HepG2 (cell line): ENCODE measurements around the gene PPP1CA. TPM values are rescaled to one million over a fixed set of nuclear protein-coding genes. Genes with fewer than 3 reads are reported as not detected.
A peak's percentile ranks its signal among the peaks of the same experiment; 100 is the strongest.

ENCODE experiments used
- ARHGAP35 ChIP-seq: sonication (generic); formaldehyde crosslinking; IDR thresholded peaks from 2 replicates; pipeline ENCODE4 v1.9.0; 2022; ENCODE audit warnings: mild to moderate bottlenecking, inconsistent platforms, moderate library complexity, missing genetic modification reagents, borderline replicate concordance
- ATM ChIP-seq: fragments of 450-650 bp; IDR thresholded peaks from 2 replicates; pipeline ENCODE4 v1.7.1; 2017; ENCODE audit warnings: mild to moderate bottlenecking, borderline replicate concordance
- CREB1 ChIP-seq, 2 experiments: fragments of 450-650 bp in 1 of 2; IDR thresholded peaks; 2 replicates each; pipeline ENCODE4 v1.6.1; 2016 to 2017; ENCODE audit warnings: control low read depth in 1 of 2, mild to moderate bottlenecking in 1 of 2, missing compliant biosample characterization in 1 of 2, missing genetic modification characterization in 1 of 2
- JUND ChIP-seq: sonication (generic); formaldehyde crosslinking; IDR thresholded peaks from 2 replicates; pipeline ENCODE4 v1.8.0; 2022; ENCODE audit warnings: mild to moderate bottlenecking, missing genetic modification reagents
- KDM5B ChIP-seq: sonication (generic); formaldehyde crosslinking; IDR thresholded peaks from 2 replicates; pipeline ENCODE4 v1.4.0; 2020; ENCODE audit warnings: missing genetic modification reagents, mild to moderate bottlenecking, borderline replicate concordance
- MAZ ChIP-seq, 2 experiments: sonication (generic) in 1 of 2; formaldehyde crosslinking in 1 of 2; IDR thresholded peaks; 2 replicates each; pipeline versions ENCODE4 v1.5.0 to v1.6.1; 2012 to 2020; ENCODE audit warnings: low read depth in 2 of 2, mild to moderate bottlenecking in 2 of 2, borderline replicate concordance in 1 of 2, improper control_type of control experiment in 1 of 2, low read length in 1 of 2, missing genetic modification reagents in 1 of 2, moderate library complexity in 1 of 2
- MEIS2 ChIP-seq: sonication (generic); formaldehyde crosslinking; IDR thresholded peaks from 2 replicates; pipeline ENCODE4 v1.9.0; 2021; ENCODE audit warnings: mild to moderate bottlenecking, missing genetic modification reagents
- NRL ChIP-seq: sonication (generic); formaldehyde crosslinking; IDR thresholded peaks from 2 replicates; pipeline ENCODE4 v1.5.0; 2020; ENCODE audit warnings: missing genetic modification reagents, mild to moderate bottlenecking, moderate library complexity, borderline replicate concordance
- ZNF431 ChIP-seq: sonication (generic); formaldehyde crosslinking; IDR thresholded peaks from 2 replicates; pipeline ENCODE4 v1.9.0; 2022; ENCODE audit warnings: missing genetic modification reagents, low read depth, mild to moderate bottlenecking, borderline replicate concordance
- polyA plus RNA-seq, 8 experiments: library from polyadenylated mRNA; depleted of rRNA in 3 of 8; stranded (reverse) in 7 of 8; unstranded in 1 of 8; fragments of >200 nt; fragmentation: Illumina TruSeq in 4 of 8; extraction: Trizol in 4 of 8; gene quantifications; 2 replicates each; pipeline versions ENCODE4 v1.2.1 to v1.2.3, GENCODE V29; 2011 to 2016; ENCODE audit warnings: low read depth in 4 of 8, missing spikeins in 1 of 8, mixed read lengths in 1 of 8; ENCODE audit not compliant: insufficient read depth in 1 of 8
- total RNA-seq, 5 experiments: library from RNA; depleted of rRNA; stranded (reverse); fragments of >200 nt; fragmentation: Illumina TruSeq; extraction: Trizol; gene quantifications; 2 replicates each; pipeline ENCODE4 v1.2.3, GENCODE V29; 2016; ENCODE audit warnings: low read depth in 1 of 5
- TF ChIP-seq, protein P1 (sequence below), 2 experiments: sonication (generic) in 1 of 2; formaldehyde crosslinking in 1 of 2; IDR thresholded peaks; 2 replicates each; pipeline versions ENCODE4 v1.4.0 to v1.6.1; 2018 to 2020; ENCODE audit warnings: missing genetic modification reagents in 2 of 2, borderline replicate concordance in 1 of 2, low read depth in 1 of 2, mild to moderate bottlenecking in 1 of 2, missing biosample characterization in 1 of 2
- TF ChIP-seq, protein P2 (sequence below): IDR thresholded peaks from 2 replicates; pipeline ENCODE4 v1.6.1; 2016; ENCODE audit warnings: mild to moderate bottlenecking
- TF ChIP-seq, protein P3 (sequence below), 2 experiments: sonication (generic) in 1 of 2; formaldehyde crosslinking in 1 of 2; IDR thresholded peaks; 2 replicates each; pipeline versions ENCODE4 v1.6.1 to v1.9.0; 2014 to 2022; ENCODE audit warnings: antibody characterized with exemption in 1 of 2, borderline replicate concordance in 1 of 2, inconsistent platforms in 1 of 2, low read depth in 1 of 2, missing genetic modification reagents in 1 of 2
- TF ChIP-seq, protein P4 (sequence below): sonication (generic); formaldehyde crosslinking; IDR thresholded peaks from 2 replicates; pipeline ENCODE4 v1.4.0; 2020; ENCODE audit warnings: missing genetic modification reagents

Gene PPP1CA
- total and polyA plus RNA-seq, 2 of the 13 experiments (the other 11 are each of a cell fraction or from before 2014, with no cell fraction given) = 149 to 170 TPM

DNA sequence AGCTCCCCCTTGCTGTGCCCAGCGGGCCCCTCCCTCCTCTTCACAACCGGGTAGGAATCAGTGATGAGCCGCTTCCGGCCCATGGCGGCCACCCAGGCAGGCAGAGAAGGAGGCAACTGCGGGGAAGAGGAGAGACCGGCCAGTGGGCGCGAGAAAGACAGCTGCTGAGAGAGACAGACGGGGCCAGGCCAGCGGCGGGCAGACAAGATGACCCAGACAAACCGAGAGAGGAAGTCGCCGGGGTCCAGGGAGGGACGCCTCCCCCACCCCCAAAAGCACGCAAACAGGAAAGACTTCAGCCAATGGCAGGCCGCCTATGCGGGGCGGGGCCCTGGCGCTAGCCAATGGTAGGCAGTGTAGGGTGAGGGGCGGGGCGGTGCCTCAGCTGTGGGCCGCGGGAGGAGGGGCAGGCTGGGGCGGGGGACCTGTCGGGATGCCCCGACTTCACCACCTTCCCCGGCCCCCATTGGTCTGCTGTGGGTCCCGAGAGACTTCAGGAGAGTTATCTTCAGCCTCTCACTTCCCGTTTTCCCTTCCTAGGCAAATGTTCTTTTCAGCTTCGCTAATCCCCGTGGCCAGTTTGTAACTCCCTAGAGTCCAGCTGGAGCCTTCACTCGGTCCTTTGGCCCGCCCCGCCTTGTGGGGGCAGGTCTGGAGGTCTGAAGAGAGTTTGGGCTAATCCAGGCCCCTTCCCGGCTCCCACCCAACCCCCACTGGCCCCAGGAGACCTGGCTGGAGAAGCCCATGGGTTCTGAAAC lies 48.2 kb downstream of the PPP1CA start, which contains the start of gene POLD4 (continued):
- TF ChIP-seq ZNF431 (CRISPR knock-in tag) = no peak
- peak; percentile 72; the same call in 1 of the 2 replicates for TF ChIP-seq MAZ (IDR thresholded peaks at IDR 0.05; ENCODE audit: borderline replicate concordance, low read depth, low read length)
- no peak for TF ChIP-seq MAZ (CRISPR knock-in tag; IDR thresholded peaks at IDR 0.05; ENCODE audit: low read depth)
- peak; percentile 49; the same call in 1 of the 2 replicates for TF ChIP-seq CREB1 (IDR thresholded peaks at IDR 0.05)
- 0 out of 2 replicates have a peak, but pooled peaks have one; percentile 34 for TF ChIP-seq CREB1 (CRISPR knock-in tag; IDR thresholded peaks at IDR 0.05)
- 0 out of 2 replicates have a peak, but pooled peaks have one; percentile 64 for TF ChIP-seq MEIS2
- TF ChIP-seq KDM5B (CRISPR knock-in tag) = peak; percentile 73; the same call in 1 of the 2 replicates
- TF ChIP-seq, protein P1, sequence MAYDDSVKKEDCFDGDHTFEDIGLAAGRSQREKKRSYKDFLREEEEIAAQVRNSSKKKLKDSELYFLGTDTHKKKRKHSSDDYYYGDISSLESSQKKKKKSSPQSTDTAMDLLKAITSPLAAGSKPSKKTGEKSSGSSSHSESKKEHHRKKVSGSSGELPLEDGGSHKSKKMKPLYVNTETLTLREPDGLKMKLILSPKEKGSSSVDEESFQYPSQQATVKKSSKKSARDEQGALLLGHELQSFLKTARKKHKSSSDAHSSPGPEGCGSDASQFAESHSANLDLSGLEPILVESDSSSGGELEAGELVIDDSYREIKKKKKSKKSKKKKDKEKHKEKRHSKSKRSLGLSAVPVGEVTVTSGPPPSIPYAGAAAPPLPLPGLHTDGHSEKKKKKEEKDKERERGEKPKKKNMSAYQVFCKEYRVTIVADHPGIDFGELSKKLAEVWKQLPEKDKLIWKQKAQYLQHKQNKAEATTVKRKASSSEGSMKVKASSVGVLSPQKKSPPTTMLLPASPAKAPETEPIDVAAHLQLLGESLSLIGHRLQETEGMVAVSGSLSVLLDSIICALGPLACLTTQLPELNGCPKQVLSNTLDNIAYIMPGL (CRISPR knock-in tag; IDR thresholded peaks at IDR 0.05; ENCODE audit: borderline replicate concordance in 1 of 2, low read depth in 1 of 2) = peak in 1 of 2 experiments; percentile 28; a peak in 1 of 4 replicates
- TF ChIP-seq NRL (CRISPR knock-in tag) = no peak
- TF ChIP-seq ARHGAP35 (CRISPR knock-in tag) = peak; percentile 52; the same call in 1 of the 2 replicates
- TF ChIP-seq, protein P2, sequence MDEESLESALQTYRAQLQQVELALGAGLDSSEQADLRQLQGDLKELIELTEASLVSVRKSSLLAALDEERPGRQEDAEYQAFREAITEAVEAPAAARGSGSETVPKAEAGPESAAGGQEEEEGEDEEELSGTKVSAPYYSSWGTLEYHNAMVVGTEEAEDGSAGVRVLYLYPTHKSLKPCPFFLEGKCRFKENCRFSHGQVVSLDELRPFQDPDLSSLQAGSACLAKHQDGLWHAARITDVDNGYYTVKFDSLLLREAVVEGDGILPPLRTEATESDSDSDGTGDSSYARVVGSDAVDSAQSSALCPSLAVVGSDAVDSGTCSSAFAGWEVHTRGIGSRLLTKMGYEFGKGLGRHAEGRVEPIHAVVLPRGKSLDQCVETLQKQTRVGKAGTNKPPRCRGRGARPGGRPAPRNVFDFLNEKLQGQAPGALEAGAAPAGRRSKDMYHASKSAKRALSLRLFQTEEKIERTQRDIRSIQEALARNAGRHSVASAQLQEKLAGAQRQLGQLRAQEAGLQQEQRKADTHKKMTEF (CRISPR knock-in tag) = peak; percentile 22; the same call in 1 of the 2 replicates
- TF ChIP-seq JUND (CRISPR knock-in tag) = no peak
- TF ChIP-seq, protein P3, sequence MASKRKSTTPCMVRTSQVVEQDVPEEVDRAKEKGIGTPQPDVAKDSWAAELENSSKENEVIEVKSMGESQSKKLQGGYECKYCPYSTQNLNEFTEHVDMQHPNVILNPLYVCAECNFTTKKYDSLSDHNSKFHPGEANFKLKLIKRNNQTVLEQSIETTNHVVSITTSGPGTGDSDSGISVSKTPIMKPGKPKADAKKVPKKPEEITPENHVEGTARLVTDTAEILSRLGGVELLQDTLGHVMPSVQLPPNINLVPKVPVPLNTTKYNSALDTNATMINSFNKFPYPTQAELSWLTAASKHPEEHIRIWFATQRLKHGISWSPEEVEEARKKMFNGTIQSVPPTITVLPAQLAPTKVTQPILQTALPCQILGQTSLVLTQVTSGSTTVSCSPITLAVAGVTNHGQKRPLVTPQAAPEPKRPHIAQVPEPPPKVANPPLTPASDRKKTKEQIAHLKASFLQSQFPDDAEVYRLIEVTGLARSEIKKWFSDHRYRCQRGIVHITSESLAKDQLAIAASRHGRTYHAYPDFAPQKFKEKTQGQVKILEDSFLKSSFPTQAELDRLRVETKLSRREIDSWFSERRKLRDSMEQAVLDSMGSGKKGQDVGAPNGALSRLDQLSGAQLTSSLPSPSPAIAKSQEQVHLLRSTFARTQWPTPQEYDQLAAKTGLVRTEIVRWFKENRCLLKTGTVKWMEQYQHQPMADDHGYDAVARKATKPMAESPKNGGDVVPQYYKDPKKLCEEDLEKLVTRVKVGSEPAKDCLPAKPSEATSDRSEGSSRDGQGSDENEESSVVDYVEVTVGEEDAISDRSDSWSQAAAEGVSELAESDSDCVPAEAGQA (IDR thresholded peaks at IDR 0.05; ENCODE audit: low read depth) = no peak
- TF ChIP-seq, protein P3 (CRISPR knock-in tag; IDR thresholded peaks at IDR 0.05; ENCODE audit: borderline replicate concordance) = no peak
- TF ChIP-seq, protein P4, sequence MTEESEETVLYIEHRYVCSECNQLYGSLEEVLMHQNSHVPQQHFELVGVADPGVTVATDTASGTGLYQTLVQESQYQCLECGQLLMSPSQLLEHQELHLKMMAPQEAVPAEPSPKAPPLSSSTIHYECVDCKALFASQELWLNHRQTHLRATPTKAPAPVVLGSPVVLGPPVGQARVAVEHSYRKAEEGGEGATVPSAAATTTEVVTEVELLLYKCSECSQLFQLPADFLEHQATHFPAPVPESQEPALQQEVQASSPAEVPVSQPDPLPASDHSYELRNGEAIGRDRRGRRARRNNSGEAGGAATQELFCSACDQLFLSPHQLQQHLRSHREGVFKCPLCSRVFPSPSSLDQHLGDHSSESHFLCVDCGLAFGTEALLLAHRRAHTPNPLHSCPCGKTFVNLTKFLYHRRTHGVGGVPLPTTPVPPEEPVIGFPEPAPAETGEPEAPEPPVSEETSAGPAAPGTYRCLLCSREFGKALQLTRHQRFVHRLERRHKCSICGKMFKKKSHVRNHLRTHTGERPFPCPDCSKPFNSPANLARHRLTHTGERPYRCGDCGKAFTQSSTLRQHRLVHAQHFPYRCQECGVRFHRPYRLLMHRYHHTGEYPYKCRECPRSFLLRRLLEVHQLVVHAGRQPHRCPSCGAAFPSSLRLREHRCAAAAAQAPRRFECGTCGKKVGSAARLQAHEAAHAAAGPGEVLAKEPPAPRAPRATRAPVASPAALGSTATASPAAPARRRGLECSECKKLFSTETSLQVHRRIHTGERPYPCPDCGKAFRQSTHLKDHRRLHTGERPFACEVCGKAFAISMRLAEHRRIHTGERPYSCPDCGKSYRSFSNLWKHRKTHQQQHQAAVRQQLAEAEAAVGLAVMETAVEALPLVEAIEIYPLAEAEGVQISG (CRISPR knock-in tag) = peak; percentile 72
- TF ChIP-seq ATM = no peak
